HEK293 (cell line): ENCODE data around the gene RIMBP3C.
"Not testable (repeated sequence)": the region's sequence is repeated elsewhere in the genome, so short reads cannot be mapped to it uniquely, and the experiment has no call there.

Experiments used
- CTCF ChIA-PET: fragments of 350-600 bp; formaldehyde crosslinking; extraction: SDS; loops from one replicate; lab custom pipeline; 2021; ENCODE audit warnings: antibody characterized with exemption; lab: Yijun Ruan, JAX
- POLR2A ChIA-PET: fragments of 300-600 bp; formaldehyde crosslinking; extraction: SDS; loops from one replicate; lab custom pipeline; 2020; ENCODE audit warnings: antibody characterized with exemption, inconsistent platforms; lab: Yijun Ruan, JAX
- H3K27ac ChIP-seq: fragments of 200-500 bp; sonication (Bioruptor generic); 2 replicates; pipeline ENCODE4 v1.5.1; 2014; ENCODE audit warnings: low read depth, low read length, control low read depth, inconsistent platforms; ENCODE audit errors: extremely low read depth
- H3K36me3 ChIP-seq, 2 experiments: fragments of 200-500 bp in 1 of 2; sonication (Bioruptor generic) in 1 of 2; 1 replicate in 1 of 2; 2 replicates in 1 of 2; pipeline ENCODE4 v1.5.1; 2014 to 2017; ENCODE audit warnings: inconsistent platforms in 2 of 2, low read length in 2 of 2; ENCODE audit not compliant: control insufficient read depth in 2 of 2, insufficient read depth in 1 of 2
- H3K4me1 ChIP-seq: fragments of 200-500 bp; sonication (Bioruptor generic); 2 replicates; pipeline ENCODE4 v1.5.1; 2014; ENCODE audit warnings: mild to moderate bottlenecking, low read length, inconsistent platforms; ENCODE audit not compliant: control insufficient read depth, insufficient read depth
- H3K4me3 ChIP-seq: 2 replicates; pipeline ENCODE4 v1.5.1; 2011; ENCODE audit warnings: low read depth, mild to moderate bottlenecking, control low read depth, low read length, moderate library complexity
- H3K9me3 ChIP-seq: fragments of 200-500 bp; sonication (Bioruptor generic); 2 replicates; pipeline ENCODE4 v1.5.1; 2014; ENCODE audit warnings: low read depth, low read length, inconsistent platforms; ENCODE audit not compliant: control insufficient read depth, insufficient read depth
- KLF8 ChIP-seq: fragments of 450-650 bp; formaldehyde crosslinking; IDR thresholded peaks from 2 replicates; pipeline ENCODE4 v1.5.1; 2016; ENCODE audit warnings: missing biosample characterization, missing genetic modification characterization
- MYNN ChIP-seq: fragments of 450-650 bp; formaldehyde crosslinking; IDR thresholded peaks from 2 replicates; pipeline ENCODE4 v1.5.1; 2016; ENCODE audit warnings: missing biosample characterization, missing genetic modification characterization, borderline replicate concordance
- PRDM1 ChIP-seq: fragments of 450-650 bp; formaldehyde crosslinking; IDR thresholded peaks from 2 replicates; pipeline ENCODE4; 2016; ENCODE audit warnings: missing biosample characterization, missing genetic modification characterization
- RBAK ChIP-seq: fragments of 450-650 bp; formaldehyde crosslinking; IDR thresholded peaks from 2 replicates; pipeline ENCODE4 v1.5.1; 2016; ENCODE audit warnings: missing biosample characterization, missing genetic modification characterization
- ZBTB1 ChIP-seq: fragments of 450-650 bp; formaldehyde crosslinking; IDR thresholded peaks from 2 replicates; pipeline ENCODE4 v1.5.1; 2016; ENCODE audit warnings: missing biosample characterization, missing genetic modification characterization
- ZEB2 ChIP-seq: fragments of 450-650 bp; formaldehyde crosslinking; IDR thresholded peaks from 2 replicates; pipeline ENCODE4 v1.5.1; 2016; ENCODE audit warnings: missing biosample characterization, missing genetic modification characterization
- ZFHX2 ChIP-seq: fragments of 450-650 bp; formaldehyde crosslinking; conservative IDR thresholded peaks from 2 replicates; pipeline ENCODE4 v1.5.1; 2016; ENCODE audit warnings: missing biosample characterization, missing genetic modification characterization
- ZNF114 ChIP-seq: fragments of 450-650 bp; formaldehyde crosslinking; IDR thresholded peaks from 2 replicates; pipeline ENCODE4 v1.5.0; 2017; ENCODE audit warnings: missing biosample characterization, missing genetic modification characterization
- ZNF155 ChIP-seq: fragments of 450-650 bp; formaldehyde crosslinking; IDR thresholded peaks from 2 replicates; pipeline ENCODE4 v1.5.1; 2016; ENCODE audit warnings: missing biosample characterization, missing genetic modification characterization
- ZNF223 ChIP-seq: fragments of 450-650 bp; formaldehyde crosslinking; IDR thresholded peaks from 2 replicates; pipeline ENCODE4 v1.5.1; 2016; ENCODE audit warnings: missing biosample characterization, missing genetic modification characterization
- ZNF366 ChIP-seq: fragments of 450-650 bp; formaldehyde crosslinking; conservative IDR thresholded peaks from 2 replicates; pipeline ENCODE4 v1.5.1; 2016; ENCODE audit warnings: missing biosample characterization, missing genetic modification characterization
- ZNF426 ChIP-seq: fragments of 450-650 bp; formaldehyde crosslinking; IDR thresholded peaks from 2 replicates; pipeline ENCODE4 v1.5.1; 2017; ENCODE audit warnings: missing biosample characterization, missing genetic modification characterization, mild to moderate bottlenecking, inconsistent platforms, moderate library complexity
- ZNF521 ChIP-seq: fragments of 450-650 bp; formaldehyde crosslinking; IDR thresholded peaks from 2 replicates; pipeline ENCODE4 v1.5.1; 2017; ENCODE audit warnings: missing biosample characterization, mild to moderate bottlenecking, missing genetic modification characterization
- ZNF596 ChIP-seq: fragments of 450-650 bp; IDR thresholded peaks from 2 replicates; pipeline ENCODE4 v1.5.0; 2018; ENCODE audit warnings: missing biosample characterization, mild to moderate bottlenecking, missing genetic modification characterization, moderate library complexity
- ZNF600 ChIP-seq: fragments of 450-650 bp; formaldehyde crosslinking; IDR thresholded peaks from 2 replicates; pipeline ENCODE4 v1.5.1; 2016; ENCODE audit warnings: missing biosample characterization, missing genetic modification characterization
- ZNF621 ChIP-seq: fragments of 450-650 bp; formaldehyde crosslinking; IDR thresholded peaks from 2 replicates; pipeline ENCODE4 v1.5.1; 2017; ENCODE audit warnings: missing biosample characterization, missing genetic modification characterization
- ZNF626 ChIP-seq: fragments of 450-650 bp; sonication (Bioruptor Pico); formaldehyde crosslinking; IDR thresholded peaks from 2 replicates; pipeline ENCODE4 v1.5.1; 2018; ENCODE audit warnings: missing biosample characterization, missing genetic modification characterization, inconsistent platforms
- ZNF639 ChIP-seq: fragments of 450-650 bp; formaldehyde crosslinking; IDR thresholded peaks from 2 replicates; pipeline ENCODE4 v1.5.1; 2016; ENCODE audit warnings: missing biosample characterization, missing genetic modification characterization
- ZNF701 ChIP-seq: fragments of 450-650 bp; formaldehyde crosslinking; IDR thresholded peaks from 2 replicates; pipeline ENCODE4 v1.5.1; 2016; ENCODE audit warnings: missing biosample characterization, missing genetic modification characterization
- ZNF747 ChIP-seq: fragments of 450-650 bp; formaldehyde crosslinking; IDR thresholded peaks from 2 replicates; pipeline ENCODE4 v1.5.1; 2016; ENCODE audit warnings: missing biosample characterization, missing genetic modification characterization
- ZNF792 ChIP-seq: fragments of 450-650 bp; formaldehyde crosslinking; IDR thresholded peaks from 2 replicates; pipeline ENCODE4 v1.5.1; 2016; ENCODE audit warnings: missing biosample characterization, missing genetic modification characterization
- ZNF837 ChIP-seq: fragments of 450-650 bp; formaldehyde crosslinking; IDR thresholded peaks from 2 replicates; pipeline ENCODE4 v1.5.1; 2016; ENCODE audit warnings: missing biosample characterization, missing genetic modification characterization
- ZSCAN16 ChIP-seq: fragments of 450-650 bp; formaldehyde crosslinking; IDR thresholded peaks from 2 replicates; pipeline ENCODE4 v1.5.1; 2016; ENCODE audit warnings: missing biosample characterization, missing genetic modification characterization
- ZSCAN4 ChIP-seq: fragments of 450-650 bp; formaldehyde crosslinking; IDR thresholded peaks from 2 replicates; pipeline ENCODE4 v1.5.1; 2017; ENCODE audit warnings: missing biosample characterization, missing genetic modification characterization

RIMBP3C gene

DNA sequence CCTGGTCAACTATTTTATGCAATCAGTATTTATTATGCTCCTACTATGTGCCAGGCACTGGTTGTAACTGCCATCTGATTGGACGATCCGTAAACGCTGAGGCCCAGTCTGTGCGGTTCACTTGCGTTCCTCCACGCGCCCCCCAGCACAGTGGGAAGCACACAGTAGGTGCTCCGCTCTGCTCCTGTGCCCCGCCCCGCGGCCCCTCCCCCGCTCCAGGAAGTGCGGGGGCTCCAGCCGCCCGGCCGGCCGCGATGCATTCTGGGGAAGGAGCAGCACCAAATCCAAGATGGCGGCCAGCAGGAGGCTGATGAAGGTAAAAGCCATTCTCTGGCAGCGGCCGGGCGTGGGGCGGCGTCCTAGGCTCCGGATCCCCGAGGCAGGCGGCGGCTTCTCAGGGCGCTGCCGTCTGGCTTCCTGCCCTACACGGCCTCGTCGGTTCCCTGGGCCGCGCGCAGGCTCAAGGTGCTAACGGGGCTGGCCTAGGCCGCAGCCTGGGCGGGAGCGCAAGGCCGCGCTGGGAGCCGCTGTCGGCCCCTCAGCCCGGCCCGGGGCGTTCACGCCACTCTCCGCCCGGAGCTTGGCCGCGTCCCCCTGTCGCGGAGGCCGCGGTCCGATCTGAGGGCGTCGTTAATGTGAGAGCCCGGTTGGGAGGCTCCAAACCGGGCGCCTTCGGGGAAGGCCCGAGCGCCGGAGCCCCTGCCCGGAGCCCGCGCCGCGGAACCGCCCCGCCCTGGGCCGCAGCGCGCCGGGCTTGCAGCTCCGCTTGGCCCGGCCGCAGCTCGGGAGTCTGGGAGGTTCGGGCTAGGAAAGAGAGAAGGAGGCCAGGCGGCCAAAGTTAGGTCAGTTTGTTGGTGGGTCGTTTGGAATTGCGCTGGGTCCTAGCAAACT lies 16.4 kb upstream of the RIMBP3C start, which contains the start of gene UBE2L3 (continued):
- TF ChIP-seq MYNN (tag by site-specific recombination) (no peak), ZNF639 (tag by site-specific recombination) (peak; percentile 73), ZEB2 (tag by site-specific recombination) (peak; percentile 58), ZNF596 (no peak), RBAK (tag by site-specific recombination) (no peak), ZNF600 (tag by site-specific recombination) (no peak), KLF8 (tag by site-specific recombination) (peak; percentile 83), ZNF114 (tag by site-specific recombination) (no peak)

DNA sequence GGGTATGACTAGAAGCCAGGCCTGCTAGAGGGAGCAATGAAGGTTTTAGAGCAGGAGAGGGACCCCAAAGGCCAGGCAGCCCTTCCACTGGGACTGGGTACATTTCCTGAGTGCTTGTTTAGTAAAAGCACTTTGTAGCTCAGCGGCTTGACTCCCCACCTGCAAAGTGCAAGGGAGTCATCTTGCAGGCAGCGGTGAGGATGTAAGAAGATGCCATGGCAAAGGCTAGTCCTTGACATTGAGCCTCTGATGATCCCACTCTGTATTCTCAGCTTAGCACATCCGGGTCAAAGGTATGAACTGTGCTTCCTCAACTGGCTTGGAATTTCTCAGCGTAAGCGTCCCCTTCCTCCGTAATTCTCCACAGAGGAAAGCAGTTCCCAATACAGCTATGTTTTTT lies 13.2 kb upstream of the RIMBP3C start:
- no peak for TF ChIP-seq ZSCAN16 (tag by site-specific recombination)
- no peak for TF ChIP-seq ZFHX2 (tag by site-specific recombination)
- TF ChIP-seq ZNF626 = no peak
- no peak for TF ChIP-seq ZNF792 (tag by site-specific recombination)
- no peak for TF ChIP-seq ZNF701 (tag by site-specific recombination)
- no peak for TF ChIP-seq ZSCAN4
- no peak for TF ChIP-seq ZNF837 (tag by site-specific recombination)
- TF ChIP-seq ZNF366 (tag by site-specific recombination) = no peak
- no peak for TF ChIP-seq MYNN (tag by site-specific recombination)

GRCh38 chr22:21563912-21564311 lies 12.7 kb upstream of the RIMBP3C start:
- Histone ChIP-seq H3K9me3 (no peaks in the 10 kb centered on the region), H3K4me1 (no peaks in the 10 kb centered on the region), H3K36me3 (no peaks in the 10 kb centered on the region), H3K4me3 (no peak overlapping the region), H3K27ac (no peak overlapping the region)
- POLR2A ChIA-PET = interaction anchor here (0.7 to 1.2 kb wide), 2 partner anchors 9 to 38 kb away, joined by 3 read pairs; no protein-coding TSS in a partner anchor
- TF ChIP-seq ZNF223 (tag by site-specific recombination) = no peak
- no peak for TF ChIP-seq ZNF621 (tag by site-specific recombination)
- no peak for TF ChIP-seq PRDM1 (tag by site-specific recombination)
- no peak for TF ChIP-seq ZNF747 (tag by site-specific recombination)
- TF ChIP-seq ZBTB1 (tag by site-specific recombination) = no peak
- TF ChIP-seq ZNF521 = no peak
- no peak for TF ChIP-seq ZNF155 (tag by site-specific recombination)
- no peak for TF ChIP-seq ZNF426 (tag by site-specific recombination)
- TF ChIP-seq, all 188 proteins: peak for 0
- CTCF ChIA-PET = no interaction called here

More for the DNA sequence above, 13.2 kb upstream of the RIMBP3C start:
- CTCF ChIA-PET = no interaction called here
- peaks cover 1% of the 10 kb centered on the region; the same call in 1 of the 2 replicates for H3K4me1 ChIP-seq
- no peak overlapping the region for H3K27ac ChIP-seq
- H3K4me3 ChIP-seq = no peak overlapping the region
- POLR2A ChIA-PET = interaction anchor here (0.7 to 1.2 kb wide), 2 partner anchors 9 to 38 kb away, joined by 3 read pairs; no protein-coding TSS in a partner anchor
- peaks cover 0 to under 1% of the 10 kb centered on the region in 2 experiments; a peak in 1 of 3 replicates for H3K36me3 ChIP-seq
- no peaks in the 10 kb centered on the region for H3K9me3 ChIP-seq

DNA sequence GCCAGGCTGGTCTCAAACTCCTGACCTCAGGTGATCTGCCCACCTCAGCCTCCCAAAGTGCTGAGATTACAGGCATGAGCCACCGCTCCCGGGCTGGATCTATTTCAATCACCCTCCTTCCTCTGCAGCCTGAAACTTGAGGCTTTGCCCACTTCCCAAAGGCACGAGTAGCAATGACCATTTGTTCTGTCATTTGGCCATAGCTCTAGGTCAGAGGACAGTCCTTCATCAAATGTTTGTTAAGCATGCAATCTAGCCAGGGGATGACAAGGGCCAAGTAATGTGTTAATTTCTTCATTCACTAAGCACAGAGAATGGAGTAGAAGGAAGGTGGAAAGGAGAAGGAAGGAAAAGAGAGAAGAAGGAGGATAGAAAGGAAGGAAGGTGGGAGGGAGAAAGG lies 9.4 kb upstream of the RIMBP3C start:
- H3K4me3 ChIP-seq, H3K9me3 ChIP-seq, H3K27ac ChIP-seq, CTCF ChIA-PET, POLR2A ChIA-PET, H3K4me1 ChIP-seq, H3K36me3 ChIP-seq: not testable (repeated sequence)

- POLR2A ChIA-PET, CTCF ChIA-PET, H3K9me3 ChIP-seq, H3K4me3 ChIP-seq, H3K36me3 ChIP-seq, H3K27ac ChIP-seq, H3K4me1 ChIP-seq: not testable (repeated sequence)
Observed at GRCh38 chr22:21559345-21560125, 8.3 kb upstream of the RIMBP3C start.
